HG03025 (cell line): ENCODE results near the gene SP8.
"Not testable (repeated sequence)": the region's sequence is repeated elsewhere in the genome, so short reads cannot be mapped to it uniquely, and the experiment has no call there.

Experiments
- ATAC-seq: cut with Tn5 transposase; IDR thresholded peaks from one replicate; pipeline ENCODE4 v1.9.1; 2021; ENCODE audit warnings: mild to moderate bottlenecking, moderate library complexity; ENCODE audit not compliant: unreplicated experiment, low FRiP score

The SP8 gene

DNA sequence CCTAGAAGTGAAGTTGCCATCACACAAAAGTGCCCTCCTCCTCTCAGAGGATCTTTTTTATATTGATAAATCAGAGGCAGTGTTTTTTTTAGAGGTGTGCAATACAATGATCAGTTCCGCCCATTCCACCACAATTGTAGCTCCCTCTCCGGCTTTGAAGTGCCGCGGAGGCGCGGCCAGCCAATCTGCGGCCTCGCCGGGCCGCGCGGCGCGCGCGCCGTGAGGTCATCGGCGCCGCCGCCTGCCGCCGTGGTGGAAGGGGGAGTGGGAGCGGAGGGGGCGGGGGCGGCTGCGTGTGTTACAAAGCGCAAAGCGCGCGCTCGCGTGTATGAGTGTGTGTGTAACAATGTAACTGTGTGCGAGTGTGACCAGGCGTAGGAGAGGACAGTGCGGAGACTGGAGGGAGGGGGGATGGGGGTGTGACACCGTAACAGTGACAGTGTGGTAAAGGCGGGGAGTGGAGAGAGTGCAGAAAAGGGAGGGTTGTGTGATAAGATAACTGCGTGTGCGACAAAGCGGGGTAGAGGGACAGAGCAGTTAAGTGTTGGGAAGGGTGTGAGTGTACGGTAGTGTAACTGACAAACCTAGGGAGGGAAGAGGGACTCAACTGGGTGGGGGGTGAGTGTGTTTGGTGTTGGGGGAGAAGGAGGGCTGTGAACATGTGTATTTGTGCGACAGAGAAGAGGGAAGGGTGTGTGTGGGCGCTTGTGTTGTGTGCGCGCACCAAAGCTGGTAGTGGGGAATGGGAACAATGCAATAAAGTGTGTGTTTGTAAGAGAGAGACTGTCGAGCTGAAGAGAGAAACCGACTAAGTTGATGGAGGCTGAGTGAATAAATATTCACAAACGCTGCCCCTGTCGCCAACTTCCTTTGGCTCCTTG lies at the start of gene SP8:
Gene SP8, minus strand, starts transcription at position 108 of the 881 bp plus-strand sequence. Its CDS starts 88 bp downstream, at position 20.
- ATAC-seq = no peak

DNA sequence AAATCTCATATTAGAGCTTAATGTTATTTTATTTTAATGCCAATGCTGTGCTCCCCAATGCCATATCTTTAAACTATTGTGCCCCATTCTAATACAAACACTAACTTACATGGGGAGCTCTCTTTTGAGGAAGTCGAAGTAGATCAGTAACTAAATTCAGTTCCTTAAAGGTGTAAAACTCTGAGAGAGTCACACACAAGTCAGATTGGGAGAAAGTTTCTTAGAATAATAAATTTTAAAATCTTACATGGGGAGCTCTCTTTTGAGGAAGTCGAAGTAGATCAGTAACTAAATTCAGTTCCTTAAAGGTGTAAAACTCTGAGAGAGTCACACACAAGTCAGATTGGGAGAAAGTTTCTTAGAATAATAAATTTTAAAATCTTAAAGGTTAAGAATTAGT lies 49.7 kb upstream of the SP8 start:
- not testable (repeated sequence) for ATAC-seq

DNA sequence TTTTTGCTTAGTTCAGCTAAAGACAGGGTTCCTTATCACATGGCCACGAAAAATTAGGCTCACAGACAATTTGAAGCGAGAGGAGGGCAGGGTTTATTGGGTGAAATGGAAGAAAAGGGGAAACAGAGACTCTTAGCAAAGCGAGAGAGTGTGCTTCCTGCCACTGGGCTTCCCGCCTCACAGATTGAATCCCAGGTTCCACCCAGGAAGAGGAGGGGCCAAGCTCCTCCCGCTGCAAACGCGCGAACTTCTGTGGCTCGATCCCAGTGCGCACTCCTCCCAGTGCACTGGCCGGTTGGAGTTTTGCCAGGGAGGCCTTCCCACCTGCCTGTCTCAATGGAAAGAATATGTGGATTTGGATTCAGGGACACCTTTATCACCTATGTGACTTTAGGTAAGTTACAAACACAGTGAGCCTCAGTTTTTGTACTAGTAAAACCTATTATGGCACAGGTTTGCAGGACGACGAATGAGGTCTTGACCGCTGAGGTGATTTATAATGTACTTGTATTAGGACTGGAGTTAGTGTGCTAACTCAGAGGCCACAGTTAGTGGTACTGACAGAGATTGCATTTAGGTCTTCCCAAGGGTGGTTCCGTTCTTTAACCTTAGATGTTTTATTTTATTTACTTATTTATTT lies 48.5 kb upstream of the SP8 start:
- ATAC-seq = no peak

DNA sequence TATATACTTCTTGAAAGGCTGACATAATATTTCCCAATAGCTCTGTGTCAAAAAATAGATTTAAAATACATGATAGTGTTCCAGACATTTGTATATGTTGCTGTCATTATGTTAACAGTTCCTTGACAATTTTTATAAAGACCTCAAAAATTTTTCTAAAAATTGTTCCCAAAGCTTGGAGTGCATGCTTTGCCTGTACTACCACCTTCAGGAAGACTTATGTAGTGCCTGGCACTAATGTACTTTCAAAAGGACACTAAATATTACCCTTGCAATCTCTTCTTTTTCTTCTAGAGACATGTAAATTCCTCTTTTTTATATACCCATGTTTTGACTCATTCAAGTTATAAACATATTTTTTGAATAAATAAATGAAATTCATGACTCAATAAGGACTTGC lies 48.0 kb upstream of the SP8 start:
- no peak for ATAC-seq

DNA sequence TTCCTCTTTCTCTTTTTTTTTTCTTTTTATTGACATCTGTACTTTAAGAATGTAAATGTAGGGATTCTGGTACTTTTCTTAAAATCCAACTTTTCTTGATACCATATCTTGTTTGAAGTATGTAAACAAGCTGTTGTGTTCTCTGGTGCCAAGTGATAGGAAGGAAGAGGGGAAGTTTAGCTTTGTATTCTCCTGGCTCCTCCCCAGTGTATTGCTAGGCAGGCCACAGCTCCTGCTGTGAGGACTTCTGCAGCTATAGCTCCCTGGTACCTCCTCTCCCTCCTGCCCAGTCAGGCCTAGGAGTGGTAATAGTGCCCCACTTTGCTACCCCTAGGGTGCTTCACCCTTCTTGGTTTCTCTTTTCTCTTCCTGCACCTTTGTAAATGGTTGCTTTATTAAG lies 45.3 kb upstream of the SP8 start:
- no peak for ATAC-seq

DNA sequence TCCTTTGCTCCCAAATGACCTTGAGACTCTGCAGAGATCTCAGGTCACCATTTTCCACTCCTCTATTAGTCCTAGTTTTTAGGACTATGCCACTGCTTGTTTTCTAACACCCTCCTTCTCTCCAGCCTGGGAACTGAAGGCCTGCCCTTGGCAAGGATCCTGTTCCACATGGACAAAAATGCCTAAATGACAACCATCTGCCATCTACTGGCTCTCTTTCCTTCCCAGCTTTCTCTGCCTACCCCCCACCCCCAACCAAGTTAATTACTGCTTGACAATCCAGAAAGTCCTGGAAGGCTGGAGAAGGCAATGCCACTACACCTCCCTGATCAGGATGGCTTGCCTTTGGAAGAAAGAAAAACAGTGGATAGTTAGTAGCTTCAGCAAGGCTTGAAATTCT lies 44.8 kb upstream of the SP8 start:
- ATAC-seq = no peak

DNA sequence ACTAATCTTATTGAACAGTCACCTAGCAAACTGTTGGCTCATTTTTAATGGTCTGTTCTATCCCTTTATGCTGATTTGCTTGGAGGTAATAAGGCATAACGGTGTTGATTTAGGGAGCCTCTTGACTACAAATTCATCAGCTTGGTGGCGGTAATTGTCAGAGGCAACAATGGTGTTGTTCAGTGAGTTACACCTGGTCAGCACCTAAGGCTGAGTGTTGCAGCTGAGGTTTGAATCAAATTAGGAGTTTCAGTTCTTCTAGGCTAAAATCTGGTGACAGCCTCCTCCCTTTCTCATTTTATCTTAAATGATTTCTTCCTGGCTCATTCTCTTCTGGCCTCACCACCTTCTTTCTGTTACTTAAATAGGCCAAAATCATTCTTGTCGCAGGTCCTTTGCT lies 42.3 kb upstream of the SP8 start:
- ATAC-seq = no peak

DNA sequence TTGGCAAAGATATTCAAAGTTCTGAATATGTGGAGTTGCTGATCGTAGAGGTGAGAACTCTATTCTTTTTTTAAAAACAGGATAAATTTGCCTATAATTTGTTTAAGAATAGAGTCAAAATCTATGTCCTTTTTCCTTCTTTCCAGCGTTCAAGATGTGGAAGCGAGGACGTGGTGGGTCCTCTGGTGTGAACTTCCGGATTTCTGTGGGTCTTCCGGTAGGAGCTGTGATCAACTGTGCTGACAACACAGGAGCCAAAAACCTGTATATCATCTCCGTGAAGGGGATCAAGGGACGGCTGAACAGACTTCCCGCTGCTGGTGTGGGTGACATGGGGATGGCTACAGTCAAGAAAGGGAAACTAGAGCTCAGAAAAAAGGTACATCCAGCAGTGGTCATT lies 40.5 kb upstream of the SP8 start:
- no peak for ATAC-seq

DNA sequence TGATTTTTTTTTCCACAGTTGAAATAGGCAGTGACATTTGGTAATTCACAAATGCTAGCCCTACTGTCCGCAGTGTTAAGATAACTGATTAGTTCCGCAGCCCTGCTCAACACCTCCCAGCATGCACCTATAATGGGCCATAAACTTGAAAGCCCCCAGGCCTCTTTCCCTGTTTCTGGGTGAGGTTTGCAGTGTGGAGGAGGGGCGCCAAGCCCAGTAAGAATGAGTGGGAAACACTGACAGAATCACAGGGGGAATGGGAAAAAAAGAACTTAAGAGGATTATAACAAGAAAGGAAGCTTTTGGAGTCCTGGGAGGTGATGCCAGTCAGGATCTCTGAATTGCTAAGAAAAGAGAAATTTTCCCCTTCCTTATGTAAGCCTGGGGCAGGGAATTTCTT lies 39.6 kb upstream of the SP8 start:
- no peak for ATAC-seq

DNA sequence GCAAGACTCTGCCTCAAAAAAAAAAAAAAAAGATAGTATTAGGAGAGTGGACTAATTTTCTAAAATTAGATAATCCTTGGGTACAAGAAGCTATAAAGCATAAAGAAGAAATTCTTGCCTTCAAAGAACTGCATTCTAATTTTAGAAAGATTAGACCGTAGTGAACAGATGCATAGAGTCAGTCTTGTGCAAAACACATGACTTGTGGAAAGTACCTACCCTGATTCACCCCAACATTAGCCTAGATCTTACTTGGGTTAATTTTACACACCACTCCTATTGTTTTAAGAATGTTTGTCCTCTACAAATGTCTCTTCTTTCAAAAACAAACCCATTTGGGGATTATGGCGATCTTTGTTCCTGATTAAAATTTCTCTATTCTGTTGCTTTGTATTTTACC lies 38.9 kb upstream of the SP8 start:
- no peak for ATAC-seq

DNA sequence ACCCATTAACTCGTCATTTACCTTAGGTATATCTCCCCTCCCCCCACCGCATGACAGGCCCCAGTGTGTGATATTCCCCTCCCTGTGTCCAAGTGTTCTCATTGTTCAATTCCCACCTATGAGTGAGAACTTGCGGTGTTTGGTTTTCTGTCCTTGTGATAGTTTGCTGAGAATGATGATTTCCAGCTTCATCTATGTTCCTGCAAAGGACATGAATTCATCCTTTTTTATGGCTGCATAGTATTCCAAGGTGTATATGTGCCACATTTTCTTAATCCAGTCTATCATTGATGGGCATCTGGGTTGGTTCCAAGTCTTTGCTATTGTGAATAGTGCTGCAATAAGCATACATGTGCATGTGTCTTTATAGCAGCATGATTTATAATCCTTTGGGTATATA lies 34.7 kb upstream of the SP8 start:
- ATAC-seq = not testable (repeated sequence)

DNA sequence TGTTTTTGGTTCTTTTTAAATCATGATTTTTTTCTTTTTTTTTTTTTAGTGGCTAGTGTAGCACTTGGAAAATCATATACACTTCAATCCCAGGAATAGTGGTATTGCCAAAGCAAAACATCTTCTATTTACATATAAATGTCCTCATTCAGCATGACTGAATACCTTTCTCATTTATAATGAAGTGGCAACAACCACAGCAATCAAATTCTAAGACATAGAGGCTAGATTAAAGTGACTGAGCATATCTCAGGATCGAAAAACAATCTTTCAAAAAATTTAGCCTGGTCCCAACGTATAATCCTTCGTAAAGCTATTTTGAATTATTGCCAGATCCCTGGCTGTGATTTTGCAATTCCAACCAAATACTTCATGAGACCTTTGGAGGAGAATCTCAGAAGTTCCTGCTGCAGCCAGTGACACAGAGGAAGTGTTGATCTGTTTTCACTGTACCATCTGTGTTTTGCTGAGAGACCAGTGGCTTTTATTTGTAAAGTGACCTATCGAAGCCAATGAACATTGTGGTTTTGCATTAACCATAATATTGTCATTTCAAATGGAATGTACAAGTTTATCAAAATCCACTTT lies 29.8 kb upstream of the SP8 start:
- no peak for ATAC-seq

DNA sequence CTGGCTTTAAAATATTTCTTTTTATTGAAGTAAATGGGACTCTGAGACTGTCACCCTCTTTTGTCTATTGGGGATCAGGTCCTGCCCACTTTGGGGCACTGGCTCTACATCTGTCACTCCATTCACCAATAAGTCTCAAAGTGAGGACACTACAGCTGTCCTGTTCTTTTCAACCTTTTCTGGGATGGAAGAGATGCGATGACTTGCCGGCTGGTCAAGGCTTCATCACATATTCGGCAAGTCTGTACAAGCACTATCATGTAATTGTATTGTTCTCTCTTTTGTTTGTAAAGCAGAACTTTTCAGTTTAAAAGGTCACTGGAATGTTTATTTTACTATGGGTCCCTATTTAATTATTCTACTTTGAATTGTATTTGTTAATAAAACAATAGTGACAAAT lies 17.7 kb upstream of the SP8 start:
- ATAC-seq = no peak

DNA sequence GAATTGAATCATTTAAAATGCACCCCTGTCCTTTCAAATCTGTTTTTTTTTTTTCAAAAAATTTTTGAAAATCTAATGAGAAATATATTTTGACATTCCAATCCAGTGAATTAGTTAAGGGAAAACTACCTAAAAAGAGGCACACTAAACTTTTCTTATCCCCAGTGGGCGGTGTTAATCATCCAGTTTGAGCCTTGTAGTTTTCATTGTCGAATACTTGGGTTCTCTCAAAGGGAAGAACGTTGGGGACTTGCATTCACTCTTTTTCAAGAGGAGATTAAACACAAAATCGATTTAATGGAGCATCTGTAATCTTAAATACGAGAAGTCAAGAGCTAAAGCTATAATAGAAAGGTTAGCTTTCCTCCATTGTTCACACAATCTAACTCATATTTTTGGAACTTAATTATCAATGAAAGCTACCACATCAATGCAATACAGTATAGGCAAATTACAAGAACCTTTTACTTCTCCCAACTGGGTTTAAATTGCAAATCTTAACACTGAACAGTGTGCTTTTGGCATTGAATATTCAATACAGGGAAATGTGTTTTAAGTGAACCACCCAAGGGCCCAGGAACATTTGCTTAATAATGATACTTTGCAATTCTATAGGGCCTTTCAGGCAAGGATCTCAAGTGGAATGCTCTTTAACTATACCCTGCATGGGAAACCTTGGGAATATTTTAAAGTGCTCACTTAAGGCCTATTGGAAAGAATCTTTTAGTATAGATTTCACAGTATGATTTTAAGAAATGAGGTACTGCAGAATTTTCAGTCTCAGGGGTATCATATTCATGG lies 13.1 kb upstream of the SP8 start:
- ATAC-seq = no peak

DNA sequence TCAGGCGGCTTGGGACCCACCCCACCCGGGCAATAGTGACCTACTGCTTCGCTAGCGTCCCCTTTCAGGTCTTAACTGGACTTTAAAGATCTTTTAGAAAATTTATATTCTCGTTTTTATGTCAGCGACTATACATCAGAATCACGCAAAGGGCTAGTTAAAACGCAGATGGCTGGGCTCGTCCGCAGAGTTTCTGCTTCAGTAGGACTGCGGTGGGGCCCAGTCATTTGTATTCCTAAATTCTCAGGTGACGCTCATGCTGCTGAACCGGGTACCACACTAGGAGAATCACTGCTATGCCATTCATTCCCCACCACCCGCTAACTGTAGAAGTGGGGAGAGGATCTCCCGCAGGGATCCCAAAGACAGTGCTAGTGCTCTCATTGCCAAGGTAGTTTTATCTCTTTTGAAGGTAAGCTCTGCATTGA lies 12.0 kb upstream of the SP8 start:
- no peak for ATAC-seq

DNA sequence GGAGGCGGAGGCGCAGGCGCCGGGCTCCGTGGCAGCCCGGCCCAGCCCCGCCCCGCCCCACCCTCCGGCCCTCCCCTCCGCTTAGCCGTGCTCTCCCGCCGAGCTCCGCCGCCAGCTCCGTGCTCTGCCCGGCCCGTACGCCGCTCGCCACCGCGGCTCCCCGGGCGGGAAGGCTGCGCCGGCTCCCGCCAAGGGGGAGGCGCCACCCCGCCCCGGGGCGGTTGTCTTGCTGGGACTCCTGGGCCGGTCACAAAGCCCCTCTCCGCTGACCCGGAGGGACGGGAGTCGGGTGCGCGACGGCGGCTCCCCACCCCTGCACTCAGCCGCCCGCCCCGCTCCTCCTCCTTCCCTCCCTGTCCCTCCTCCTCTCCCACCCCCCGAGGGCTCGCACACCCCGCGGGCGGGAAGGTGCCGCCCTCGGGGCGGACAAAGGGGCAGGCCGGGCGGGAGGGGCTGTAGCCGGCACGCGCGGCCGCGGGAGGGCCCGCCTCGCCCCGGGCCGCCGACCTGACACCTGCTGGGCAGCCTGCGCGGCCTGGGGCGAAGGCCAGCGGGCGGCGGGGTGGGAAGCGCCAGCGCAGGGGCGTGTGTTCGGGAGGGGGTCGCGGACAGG lies 11.5 kb upstream of the SP8 start:
- peak; percentile 84 for ATAC-seq

DNA sequence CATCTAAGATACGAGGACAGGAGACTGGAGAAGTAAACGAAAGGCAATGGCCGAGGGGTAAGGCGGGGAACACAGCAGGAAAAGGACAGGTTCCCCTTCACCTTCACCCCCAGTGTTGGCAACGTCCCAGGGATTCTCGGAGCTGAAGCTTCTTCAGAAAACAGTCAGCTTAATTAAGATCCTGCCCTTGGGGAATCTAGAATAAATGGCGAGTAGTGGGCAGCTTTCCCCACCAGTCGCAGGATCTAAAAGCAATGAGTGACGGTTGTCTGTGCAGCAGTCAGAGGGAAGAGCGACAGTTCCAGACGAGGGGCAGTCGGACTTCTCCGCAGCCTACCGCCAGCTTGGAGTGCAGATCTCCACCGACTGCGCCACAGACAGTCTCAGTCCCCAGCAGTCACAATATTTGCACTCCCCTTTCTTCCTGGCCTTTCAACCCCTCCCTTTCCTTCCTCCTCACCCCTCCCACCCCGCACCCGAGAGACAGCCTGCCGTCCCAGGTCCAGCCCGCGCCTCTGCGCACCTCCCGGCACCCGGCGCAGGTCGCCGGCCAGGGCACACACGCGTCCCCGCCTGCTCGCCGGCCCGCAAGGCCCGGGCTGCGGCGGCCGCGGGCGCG lies 10.9 kb upstream of the SP8 start:
- peak; percentile 70 for ATAC-seq

DNA sequence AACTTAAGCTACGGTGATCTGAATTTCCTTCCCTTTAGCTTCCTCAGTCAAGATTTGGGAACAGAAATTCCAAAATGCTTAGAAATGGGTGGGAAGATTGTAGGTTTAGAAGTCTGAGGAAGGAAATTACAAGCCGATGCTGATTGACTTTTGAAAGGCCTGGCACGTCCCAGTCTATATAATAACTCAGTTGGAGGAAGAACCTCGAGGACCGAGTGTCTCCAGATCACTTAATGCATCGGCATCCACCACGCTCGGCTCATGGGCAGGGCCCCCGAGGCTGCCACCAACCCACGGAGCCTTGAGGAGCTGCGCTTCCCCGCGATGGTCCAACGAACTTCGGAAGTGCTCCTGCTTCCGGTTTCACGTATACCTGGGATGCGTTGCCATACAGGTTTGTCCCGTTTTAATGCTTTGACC lies 10.4 kb upstream of the SP8 start:
- ATAC-seq = no peak

DNA sequence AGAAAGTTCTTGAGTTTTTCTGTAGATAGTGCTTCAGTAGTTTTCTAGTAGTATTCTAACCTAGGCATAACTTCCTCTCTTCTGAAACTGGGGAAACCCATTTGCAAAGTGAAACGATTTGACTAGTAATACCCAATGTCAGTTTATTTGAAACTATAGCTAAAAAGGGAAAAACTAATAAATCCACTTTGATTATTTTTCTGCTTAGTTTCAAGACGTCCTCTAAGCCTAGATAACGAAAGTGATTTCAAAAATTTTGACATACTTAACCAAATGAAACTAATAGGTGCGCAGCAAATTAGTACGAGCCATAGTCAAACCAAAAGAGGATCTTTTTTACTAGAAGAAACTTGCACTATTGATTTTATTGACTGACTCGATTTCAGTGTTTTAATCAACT lies 9.8 kb upstream of the SP8 start:
- no peak for ATAC-seq

DNA sequence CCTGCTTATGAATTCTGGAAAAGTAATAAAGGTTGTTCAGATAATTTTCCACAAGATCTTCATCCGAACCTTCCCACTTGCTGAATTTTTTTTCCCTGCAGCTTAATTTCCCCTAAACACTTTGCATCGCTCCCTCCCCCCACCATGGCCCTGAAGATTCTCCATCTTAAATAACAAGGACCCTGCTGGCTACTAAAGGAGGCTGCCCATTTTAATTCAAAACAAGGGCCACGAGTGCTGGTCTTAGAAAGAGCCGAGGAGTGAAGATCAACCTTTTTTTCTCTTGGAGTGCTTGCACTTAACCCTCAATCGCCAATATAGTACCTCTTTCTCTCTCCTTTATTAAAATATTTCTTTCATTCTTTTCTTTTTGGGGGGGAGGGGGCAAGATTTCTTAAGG lies 9.2 kb upstream of the SP8 start:
- no peak for ATAC-seq
